GM12874 (cell line): Measurements from ENCODE around the gene POLRMT.

Experiments used
- TF ChIP-seq, protein P1 (sequence below): IDR thresholded peaks from 2 replicates; pipeline ENCODE4 v1.5.1; 2011; ENCODE audit warnings: low read depth, mild to moderate bottlenecking, control low read depth, low read length, moderate library complexity; ENCODE audit not compliant: insufficient read depth

Gene POLRMT

DNA sequence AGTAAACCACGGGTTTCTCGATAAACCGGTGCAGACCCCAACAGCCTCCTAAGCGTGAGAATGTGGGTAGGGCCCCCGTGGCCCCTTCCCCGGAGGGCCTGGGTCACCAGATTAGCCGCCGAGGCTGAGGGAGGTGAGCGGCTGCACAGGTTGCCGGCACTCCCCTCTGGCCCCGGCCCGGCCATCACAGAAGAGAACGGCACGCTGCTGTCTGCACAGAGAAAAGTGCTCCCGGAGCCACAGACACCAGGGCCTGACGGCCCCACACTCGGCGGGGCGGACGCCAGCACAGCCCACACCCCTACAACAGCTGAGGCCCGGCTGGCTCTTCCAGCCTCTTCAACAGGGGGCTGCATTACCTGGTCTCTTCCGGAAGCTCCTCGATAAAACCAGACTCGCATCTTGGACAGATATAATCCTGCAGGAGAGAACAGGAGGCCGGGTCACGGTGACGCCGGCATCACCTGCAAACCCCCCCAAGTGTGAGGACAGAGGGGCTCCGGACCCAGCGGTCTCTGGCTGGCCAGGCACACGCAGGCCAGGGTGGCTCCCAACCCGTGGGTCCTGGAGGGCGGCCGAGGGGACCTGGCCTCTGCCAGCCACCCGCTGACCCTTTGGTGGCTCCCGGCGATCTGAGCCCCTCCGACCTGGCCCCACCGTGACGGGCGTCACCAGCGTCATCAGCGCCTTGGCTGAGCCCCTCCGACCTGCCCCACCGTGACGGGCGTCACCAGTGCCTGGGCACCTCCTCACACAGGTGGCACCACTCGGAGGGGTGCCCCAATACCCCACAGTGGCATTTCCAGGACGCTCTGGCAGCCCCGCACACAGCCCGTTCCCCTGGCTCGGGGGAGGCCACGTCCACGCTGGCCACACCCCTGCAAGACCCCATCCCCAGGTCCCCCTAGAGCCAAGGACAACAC lies 19.4 kb upstream of the POLRMT start:
- TF ChIP-seq, protein P1, sequence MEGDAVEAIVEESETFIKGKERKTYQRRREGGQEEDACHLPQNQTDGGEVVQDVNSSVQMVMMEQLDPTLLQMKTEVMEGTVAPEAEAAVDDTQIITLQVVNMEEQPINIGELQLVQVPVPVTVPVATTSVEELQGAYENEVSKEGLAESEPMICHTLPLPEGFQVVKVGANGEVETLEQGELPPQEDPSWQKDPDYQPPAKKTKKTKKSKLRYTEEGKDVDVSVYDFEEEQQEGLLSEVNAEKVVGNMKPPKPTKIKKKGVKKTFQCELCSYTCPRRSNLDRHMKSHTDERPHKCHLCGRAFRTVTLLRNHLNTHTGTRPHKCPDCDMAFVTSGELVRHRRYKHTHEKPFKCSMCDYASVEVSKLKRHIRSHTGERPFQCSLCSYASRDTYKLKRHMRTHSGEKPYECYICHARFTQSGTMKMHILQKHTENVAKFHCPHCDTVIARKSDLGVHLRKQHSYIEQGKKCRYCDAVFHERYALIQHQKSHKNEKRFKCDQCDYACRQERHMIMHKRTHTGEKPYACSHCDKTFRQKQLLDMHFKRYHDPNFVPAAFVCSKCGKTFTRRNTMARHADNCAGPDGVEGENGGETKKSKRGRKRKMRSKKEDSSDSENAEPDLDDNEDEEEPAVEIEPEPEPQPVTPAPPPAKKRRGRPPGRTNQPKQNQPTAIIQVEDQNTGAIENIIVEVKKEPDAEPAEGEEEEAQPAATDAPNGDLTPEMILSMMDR: no peak

DNA sequence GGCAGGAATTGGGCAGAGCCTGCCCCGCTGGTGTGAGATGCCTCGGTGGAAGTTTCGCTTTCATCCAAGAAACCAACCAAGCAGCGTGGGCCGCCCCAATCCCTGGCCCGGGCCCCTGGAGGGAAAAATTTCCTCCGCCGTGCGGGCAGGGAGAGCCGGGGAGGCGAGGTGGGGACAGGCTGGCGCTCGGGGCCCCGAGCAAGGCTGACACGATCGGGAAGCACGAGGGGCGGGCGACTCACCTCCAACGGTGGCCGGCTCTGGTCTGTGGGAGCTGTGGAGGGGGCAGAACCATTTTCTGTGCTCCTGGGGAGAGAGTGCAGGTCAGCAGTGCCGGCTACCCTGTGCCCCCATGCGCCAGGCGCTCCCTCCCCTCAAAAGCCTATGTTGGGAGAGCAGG lies 18.7 kb upstream of the POLRMT start:
- TF ChIP-seq, protein P1: no peak

DNA sequence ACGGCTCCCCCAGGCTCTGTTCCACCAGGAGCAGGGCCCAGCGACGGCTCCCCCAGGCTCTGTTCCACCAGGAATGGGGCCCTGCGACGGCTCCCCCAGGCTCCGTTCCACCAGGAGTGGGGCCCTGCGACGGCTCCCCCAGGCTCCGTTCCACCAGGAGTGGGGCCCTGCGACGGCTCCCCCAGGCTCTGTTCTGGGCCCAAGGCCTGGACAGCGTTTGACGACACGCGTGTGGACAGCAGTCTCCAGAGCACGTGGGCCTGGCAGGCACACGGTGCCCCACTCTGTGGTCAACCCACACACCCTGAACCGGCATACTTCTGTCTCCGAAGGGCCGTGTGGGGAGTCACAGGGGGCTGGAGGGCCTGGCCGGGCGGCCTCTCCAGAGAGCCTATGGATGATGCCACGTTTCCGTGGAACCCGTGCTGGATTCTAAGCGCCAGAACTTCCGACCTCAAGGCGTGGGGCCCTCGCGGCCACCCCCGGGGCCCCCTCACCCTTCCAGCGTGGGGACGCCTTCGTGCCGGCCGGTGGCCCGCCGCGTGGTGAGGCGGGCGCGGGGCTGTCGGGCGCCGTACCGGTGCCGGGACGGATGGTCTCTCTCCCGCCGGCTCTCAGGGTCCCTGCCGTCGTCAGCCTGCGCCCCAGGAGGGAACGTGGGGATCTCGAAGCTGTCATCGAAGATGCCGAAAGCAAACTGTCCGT lies 17.9 kb upstream of the POLRMT start:
- TF ChIP-seq, protein P1: no peak

DNA sequence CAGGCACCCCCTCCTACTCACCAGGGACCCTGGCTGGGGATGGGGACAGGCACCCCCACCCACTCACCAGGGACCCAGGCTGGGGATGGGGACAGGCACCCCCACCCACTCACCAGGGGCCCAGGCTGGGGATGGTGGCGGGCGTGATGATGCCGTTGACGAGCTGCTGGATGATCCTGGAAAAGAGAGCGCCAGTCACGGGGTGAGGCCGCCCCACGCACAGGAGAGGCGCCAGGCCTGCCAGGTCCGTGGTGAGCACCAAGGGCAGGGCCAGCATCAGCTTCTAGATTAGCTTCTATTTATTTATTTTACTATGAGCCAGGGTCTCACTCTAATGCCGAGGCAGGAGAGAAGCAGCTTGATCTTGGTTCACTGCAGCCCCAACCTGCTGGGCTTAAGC lies 16.8 kb upstream of the POLRMT start:
- TF ChIP-seq, protein P1: no peak

DNA sequence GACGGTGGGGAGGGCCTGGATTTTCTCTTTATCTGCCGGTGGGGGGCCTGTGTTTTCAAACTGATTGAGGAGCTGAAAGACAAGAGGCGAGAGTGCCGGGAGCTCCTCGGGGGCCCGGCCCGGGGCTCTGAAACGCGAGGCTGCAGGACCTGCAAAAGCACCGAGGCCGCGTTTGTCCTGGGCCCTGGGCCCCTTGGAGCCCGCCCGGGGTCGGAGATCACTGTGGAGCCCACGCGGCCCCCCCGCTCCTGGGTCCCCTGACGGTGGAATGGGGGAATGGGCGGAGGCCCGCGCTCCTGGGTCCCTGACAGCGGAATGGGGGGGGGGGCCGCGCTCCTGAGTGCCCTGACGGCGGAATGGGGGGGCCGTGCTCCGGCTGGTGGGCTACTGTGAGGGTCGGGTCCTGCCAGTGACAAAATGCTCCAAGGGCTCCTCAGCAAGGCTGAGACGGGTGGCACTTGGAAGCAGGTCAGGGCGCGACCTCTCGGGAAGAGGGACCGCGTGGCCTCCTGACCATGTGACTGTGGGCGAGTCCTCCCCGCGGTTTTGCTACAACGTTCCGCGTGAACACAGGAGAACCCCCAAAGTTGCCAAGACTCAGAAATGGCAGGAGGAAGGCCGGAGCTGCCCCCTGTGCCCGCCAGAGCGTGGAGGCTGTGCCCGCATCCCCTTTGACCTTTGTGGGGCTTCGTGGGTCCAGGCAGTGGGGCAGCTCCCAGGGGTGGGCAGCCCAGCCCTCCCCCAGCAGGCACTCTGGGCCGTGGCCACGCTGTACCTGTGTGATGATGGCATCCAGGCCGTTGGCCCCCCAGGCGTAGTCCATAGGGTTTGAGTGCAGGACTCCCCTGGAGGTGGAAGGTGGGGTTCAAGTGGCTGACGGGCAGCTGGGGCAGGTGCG lies 15.8 kb upstream of the POLRMT start:
- TF ChIP-seq, protein P1: no peak

DNA sequence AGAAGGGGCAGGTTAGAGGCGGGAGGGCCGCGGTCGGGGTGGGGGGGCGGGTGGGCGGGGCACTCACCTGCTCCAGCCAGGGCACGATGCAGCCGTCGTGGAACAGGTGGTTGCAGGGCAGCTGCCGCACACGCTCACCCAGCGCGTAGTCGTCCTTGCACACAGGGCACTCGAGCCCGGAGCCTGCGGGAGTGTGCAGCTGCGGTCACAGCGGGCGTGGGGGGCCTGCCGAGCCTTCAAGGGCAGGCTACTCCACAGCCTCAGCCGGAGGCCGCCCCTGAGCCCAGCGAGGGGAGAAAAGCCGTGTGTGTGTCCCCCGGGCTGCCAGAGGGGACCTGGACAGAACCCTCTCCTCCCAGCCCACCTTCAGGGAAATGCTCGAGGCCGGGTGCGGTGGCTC lies 15.0 kb upstream of the POLRMT start:
- TF ChIP-seq, protein P1: no peak
